GM19240 (cell line): ENCODE results near the gene CR1.
"Not testable (repeated sequence)": the region's sequence is repeated elsewhere in the genome, so short reads cannot be mapped to it uniquely, and the experiment has no call there.

Experiments
- DNase-seq: peaks from one replicate; pipeline ENCODE4 v3.0.0; 2011; ENCODE audit warnings: low spot score; ENCODE audit not compliant: insufficient read length

CR1 gene

DNA sequence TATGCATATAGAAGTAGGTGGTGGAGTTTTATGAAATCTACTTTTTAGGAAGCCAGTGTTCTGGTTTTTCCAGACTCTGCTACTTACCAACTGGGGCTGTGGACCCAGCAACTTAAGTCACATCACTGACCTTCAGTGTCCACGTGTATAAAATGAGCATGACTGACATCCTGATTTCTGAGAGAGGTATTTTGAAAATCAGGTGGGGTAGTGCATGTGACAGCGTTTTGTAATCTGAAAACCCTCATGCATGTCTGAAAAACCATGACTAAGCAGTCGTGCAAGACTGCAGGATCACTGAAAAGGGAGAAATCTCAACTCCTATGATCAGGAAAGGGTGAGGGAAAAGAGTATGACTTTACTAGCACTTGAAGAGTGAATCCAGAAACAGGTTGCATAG is 175.0 kb downstream of the CR1 start:
- DNase-seq: no peak

DNA sequence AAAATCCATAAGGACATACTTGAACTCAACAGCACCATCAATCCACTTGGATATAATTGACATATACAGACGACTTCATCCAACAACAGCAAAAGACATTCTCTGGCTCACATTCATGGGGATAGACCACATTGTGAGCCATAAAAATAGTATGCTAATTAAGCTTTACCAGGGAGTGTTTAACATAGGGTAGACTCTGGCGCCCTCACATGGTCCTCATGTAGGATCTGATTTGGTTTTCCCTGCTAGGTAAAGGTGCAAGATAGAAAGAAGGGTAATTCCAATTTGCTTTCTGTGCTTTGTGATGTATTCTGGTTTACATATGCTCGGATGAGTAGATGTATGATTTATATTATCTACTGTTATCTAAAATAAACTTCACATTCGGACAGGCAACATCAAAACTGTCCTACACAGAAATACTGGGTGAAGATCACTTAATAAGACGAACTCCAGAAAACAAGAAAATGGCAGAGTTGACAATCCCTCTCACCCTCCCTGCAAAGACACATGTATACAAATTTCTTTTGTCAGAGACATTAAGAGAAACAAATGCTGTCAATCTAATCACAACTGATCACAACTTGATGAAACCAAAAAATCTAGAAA is 176.7 kb downstream of the CR1 start:
- DNase-seq: no peak

DNA sequence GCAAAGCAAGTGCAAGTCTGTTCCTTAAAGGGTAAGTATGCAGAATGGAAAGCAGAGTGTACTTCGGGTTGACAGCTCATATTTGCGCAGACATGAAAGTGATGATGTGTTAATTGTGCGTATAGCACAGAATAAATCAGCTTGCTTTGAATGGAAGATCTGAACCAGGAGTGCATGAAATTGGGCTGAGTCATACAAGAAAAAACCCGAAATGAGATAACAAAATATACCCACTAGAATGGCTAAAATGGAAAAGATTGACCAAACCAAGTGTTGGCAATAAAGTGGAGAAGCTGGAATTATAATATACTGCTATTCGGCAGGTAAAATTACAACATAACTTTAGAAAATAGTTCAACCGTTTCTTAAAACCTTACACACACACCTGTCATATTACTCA is 177.4 kb downstream of the CR1 start:
- DNase-seq: no peak

DNA sequence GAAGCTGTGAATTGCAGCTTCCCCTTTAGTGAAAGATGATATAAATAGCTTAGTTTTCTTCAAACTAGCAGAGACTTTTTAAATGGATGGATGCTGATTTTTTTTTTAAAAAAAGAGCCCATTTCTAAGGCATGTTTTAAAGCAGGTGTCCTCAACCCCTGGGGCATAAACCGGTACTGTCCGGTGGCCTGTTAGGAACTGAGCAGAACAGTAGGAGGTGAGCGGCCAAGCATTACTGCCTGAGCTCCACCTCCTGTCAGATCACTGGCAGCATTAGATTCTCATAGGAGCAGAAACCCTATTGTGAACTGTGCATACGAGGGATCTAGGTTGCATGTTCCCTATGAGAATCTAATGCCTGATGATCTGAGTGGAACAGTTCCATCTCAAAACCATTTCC is 180.2 kb downstream of the CR1 start:
- DNase-seq: no peak

DNA sequence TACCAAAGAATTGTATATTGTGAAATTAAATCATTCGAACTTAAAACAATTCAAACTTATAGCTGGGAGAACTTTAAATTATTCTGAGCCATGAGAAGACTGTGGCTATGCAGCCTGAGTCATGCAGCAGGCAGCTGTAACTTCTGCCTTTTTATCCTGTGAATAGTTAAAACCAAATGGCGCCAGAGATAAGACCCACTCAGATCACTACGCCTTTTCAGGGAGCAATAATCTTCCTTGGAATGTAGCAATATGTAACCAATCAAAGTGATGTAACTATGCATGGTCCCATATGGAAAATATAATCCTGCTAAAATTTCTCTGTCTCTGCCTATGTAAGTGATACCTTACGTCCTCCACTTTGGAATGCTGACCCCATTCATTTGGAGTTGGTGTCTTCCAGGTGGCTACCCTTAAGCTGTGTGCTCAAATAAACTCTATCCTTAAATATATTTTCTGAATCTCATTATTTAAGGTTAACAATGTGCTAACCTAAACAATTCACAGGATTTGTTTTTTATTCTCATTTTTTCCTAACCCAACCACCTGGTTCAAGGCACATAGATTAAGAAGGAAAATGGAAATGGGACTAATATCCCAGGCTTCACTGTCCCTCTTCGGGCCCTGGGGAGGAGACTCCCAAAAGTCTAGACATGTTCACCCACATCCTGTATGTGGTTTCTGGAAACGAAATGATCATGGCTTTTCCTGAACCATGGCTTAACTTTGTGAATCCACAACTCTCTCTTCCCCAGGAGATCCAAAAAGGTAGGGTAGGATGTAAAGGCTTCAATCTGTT is 184.8 kb downstream of the CR1 start:
- DNase-seq: not testable (repeated sequence)

DNA sequence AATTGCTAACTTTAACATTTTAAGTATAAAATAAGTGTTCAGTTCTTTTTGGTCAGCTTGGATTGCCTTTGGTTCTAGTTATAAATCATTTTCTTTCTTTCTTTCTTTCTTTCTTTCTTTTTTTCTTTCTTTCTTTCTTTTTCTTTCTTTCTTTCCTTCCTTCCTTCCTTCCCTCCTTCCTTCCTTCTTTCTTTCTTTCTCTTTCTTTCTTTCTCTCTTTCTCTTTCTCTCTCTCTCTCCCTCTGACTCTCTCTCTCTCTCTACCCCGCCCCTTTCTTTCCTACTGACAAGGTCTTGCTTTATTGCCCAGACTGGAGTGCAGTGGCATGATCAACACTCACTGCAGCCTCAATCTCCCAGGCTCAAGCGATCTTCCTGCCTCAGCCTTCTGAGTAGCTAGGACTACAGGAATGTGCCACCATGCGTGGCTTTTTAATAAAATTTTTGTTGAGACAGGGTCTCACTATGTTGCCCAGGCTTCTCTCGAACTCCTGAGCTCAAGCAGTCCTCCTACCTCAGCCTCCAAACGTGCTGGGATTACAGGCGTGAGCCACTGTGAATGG is 187.0 kb downstream of the CR1 start:
- not testable (repeated sequence) for DNase-seq

DNA sequence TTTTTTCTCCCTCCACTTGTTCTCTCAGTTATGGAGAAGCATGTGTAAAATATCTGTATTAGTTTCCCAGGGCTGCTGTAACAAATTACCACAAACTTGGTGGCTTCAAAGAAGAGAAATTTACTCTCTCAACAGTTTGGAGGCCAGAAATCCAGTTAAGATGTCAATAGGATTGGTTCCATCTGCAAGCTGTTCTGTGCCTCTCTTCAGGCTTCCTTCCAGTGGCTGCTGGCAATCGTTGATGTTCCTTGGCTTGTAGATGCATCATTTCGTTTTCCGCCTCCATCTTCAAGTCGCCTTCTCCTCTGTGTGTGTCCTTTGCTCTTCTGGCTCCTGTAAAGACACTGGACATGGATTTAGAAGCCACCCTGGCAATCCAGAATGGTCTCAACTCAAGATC is 194.6 kb downstream of the CR1 start:
- DNase-seq: not testable (repeated sequence)

DNA sequence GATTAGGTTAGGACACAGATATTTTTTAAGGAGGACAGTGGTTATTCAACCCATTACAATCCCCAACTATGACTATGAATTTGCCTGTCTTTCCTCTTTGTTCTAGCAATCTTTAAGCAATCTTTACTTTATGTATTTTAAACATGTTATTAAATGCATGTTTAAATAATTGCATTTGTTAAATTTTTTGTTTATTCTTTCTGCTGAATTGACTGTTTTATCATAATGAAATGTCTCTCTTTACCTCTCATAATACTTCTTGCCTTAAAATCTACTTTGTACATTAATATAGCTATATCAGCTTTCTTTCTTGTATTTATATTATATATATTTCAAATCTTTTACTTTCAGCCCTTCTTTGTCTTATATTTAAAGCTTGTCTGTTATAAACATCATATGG is 195.1 kb downstream of the CR1 start:
- no peak for DNase-seq
